ENCODE results near the gene LIMS2.

DNA sequence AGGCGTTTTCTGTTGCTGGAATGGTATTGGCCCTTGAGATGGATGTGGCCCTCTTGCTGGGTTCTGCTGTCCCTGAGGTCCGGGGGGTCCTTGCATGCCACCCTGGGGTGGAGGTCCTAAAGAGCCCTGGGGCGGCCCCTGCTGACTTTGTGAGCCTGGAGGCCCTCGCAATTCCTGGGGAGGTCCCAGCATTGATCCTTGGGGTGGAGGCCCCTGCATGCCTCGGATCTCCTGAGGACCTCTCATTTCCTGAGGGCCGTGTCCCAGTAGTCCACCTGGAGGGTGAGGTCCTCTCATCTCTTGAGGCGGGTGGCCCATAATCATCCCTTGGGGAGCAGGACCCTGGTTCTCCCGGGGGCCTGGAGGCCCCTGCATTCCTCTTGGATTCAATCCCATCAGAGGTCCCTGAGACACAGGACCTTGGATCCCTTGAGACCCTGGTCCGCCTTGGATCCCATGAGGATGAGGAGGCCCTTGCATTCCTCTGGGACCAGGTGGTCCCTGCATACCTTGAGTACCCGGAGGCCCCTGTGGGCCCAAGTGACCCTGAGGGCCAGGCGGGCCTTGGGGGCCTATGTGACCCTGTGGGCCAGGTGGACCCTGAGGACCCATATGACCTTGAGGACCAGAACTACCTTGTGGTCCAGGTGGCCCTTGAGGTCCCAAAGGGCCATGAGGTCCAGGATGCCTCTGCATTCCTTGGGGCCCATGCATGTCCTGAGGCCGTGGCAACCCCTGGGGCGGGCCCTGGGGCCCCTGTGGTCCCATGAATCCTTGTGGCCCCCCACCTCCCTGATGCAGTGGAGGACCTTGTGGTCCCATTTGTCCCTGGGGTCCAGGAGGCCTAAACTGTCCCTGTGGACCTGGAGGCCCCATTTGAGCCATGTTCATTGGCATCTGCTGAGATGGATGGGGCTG, 44.2 kb upstream of the LIMS2 start:
- TF ChIP-seq, protein P1, sequence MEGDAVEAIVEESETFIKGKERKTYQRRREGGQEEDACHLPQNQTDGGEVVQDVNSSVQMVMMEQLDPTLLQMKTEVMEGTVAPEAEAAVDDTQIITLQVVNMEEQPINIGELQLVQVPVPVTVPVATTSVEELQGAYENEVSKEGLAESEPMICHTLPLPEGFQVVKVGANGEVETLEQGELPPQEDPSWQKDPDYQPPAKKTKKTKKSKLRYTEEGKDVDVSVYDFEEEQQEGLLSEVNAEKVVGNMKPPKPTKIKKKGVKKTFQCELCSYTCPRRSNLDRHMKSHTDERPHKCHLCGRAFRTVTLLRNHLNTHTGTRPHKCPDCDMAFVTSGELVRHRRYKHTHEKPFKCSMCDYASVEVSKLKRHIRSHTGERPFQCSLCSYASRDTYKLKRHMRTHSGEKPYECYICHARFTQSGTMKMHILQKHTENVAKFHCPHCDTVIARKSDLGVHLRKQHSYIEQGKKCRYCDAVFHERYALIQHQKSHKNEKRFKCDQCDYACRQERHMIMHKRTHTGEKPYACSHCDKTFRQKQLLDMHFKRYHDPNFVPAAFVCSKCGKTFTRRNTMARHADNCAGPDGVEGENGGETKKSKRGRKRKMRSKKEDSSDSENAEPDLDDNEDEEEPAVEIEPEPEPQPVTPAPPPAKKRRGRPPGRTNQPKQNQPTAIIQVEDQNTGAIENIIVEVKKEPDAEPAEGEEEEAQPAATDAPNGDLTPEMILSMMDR (IDR thresholded peaks at IDR 0.05; ENCODE audit: insufficient read depth, low read length, poor library complexity, severe bottlenecking): no peak
- no peak for TF ChIP-seq EZH2phosphoT487 (conservative IDR thresholded peaks at IDR 0.05; ENCODE audit: low read length)
